ENCODE results near the gene IGFLR1. TPM values are rescaled to one million over a fixed set of nuclear protein-coding genes. Genes with fewer than 3 reads are reported as not detected.
A peak's percentile ranks its signal among the peaks of the same experiment; 100 is the strongest.

The IGFLR1 gene
- total and polyA plus RNA-seq, 10 donors, result 16.5 to 64.7 (median 46.4) TPM

GRCh38 chr19:35756377-35757230 is 14.4 kb upstream of the IGFLR1 start, which contains the start of gene HSPB6:
Gene HSPB6, minus strand, starts transcription at chr19:35757029. Its CDS starts 21 bp downstream, at chr19:35757008.
- TF ChIP-seq POLR2A (IDR thresholded peaks at IDR 0.05), result no peak
- TF ChIP-seq POLR2AphosphoS5 (IDR thresholded peaks at IDR 0.05), result peak; percentile 19 to 56 (median 51)
- no peak for TF ChIP-seq CTCF (IDR thresholded peaks at IDR 0.05 in 8 of 11, conservative IDR thresholded peaks at IDR 0.05 in 3 of 11)
- H3K36me3 ChIP-seq, result peaks cover 0 to 56% (median 28%) of the 10 kb centered on the region in 6 donors
- peak; percentile 84 for DNase-seq
- H3K27me3 ChIP-seq (replicated peaks in 1 of 7), result peaks cover 0 to 23% (median 4%) of the 10 kb centered on the region in 7 donors
- H3K27ac ChIP-seq, result peak within 1 kb of the TSS; percentile 77 to 98 (median 96)
- 8 to 25% (median 12%) methylated on average over 23 to 52 of the region's 52 CpGs for WGBS, 5 donors
- intact Hi-C loops (cut with DNase I; ENCODE audit: low total_unique reads), result no loop called here
- peaks cover 25 to 53% (median 40%) of the 10 kb centered on the region in 6 donors for H3K4me1 ChIP-seq
- no peaks in the 10 kb centered on the region for H3K9me3 ChIP-seq
- H3K4me3 ChIP-seq, result peak within 1 kb of the TSS; percentile 62 to 98 (median 94)

GRCh38 chr19:35755550-35756376 is 13.5 kb upstream of the IGFLR1 start:
- intact Hi-C loops (cut with DNase I; ENCODE audit: low total_unique reads), result no loop called here
- 14 to 32% (median 29%) methylated on average over 31 to 74 of the region's 74 CpGs for WGBS, 5 donors
- H3K4me3 ChIP-seq, result peak overlapping the region in 6 of 8 donors; percentile 21 to 94 (median 59)
- H3K4me1 ChIP-seq, result peaks cover 25 to 56% (median 40%) of the 10 kb centered on the region in 6 donors
- no peaks in the 10 kb centered on the region for H3K9me3 ChIP-seq
- TF ChIP-seq CTCF (IDR thresholded peaks at IDR 0.05 in 8 of 11, conservative IDR thresholded peaks at IDR 0.05 in 3 of 11) (no peak), POLR2AphosphoS5 (IDR thresholded peaks at IDR 0.05) (peak in 2 of 3 donors; percentile 59 to 63)
- peaks cover 0 to 53% (median 29%) of the 10 kb centered on the region in 6 donors for H3K36me3 ChIP-seq
- peaks cover 0 to 23% (median 4%) of the 10 kb centered on the region in 7 donors for H3K27me3 ChIP-seq (replicated peaks in 1 of 7)
- peak; percentile 83 for DNase-seq
- peak overlapping the region in 6 of 8 donors; percentile 12 to 98 (median 96) for H3K27ac ChIP-seq

GRCh38 chr19:35755131-35755549 is 12.9 kb upstream of the IGFLR1 start:
- DNase-seq, result no peak
- peak overlapping the region in 6 of 8 donors; percentile 17 to 93 (median 28) for H3K4me3 ChIP-seq
- TF ChIP-seq POLR2AphosphoS5 (IDR thresholded peaks at IDR 0.05), result no peak
- no peak for TF ChIP-seq POLR2A (IDR thresholded peaks at IDR 0.05)
- no peak for TF ChIP-seq CTCF (IDR thresholded peaks at IDR 0.05 in 8 of 11, conservative IDR thresholded peaks at IDR 0.05 in 3 of 11)
- H3K27me3 ChIP-seq (replicated peaks in 1 of 7), result peaks cover 0 to 23% (median 4%) of the 10 kb centered on the region in 7 donors
- peaks cover 25 to 59% (median 41%) of the 10 kb centered on the region in 6 donors for H3K4me1 ChIP-seq
- H3K27ac ChIP-seq, result peak overlapping the region in 3 of 8 donors; percentile 12 to 98 (median 96)
- intact Hi-C loops (cut with DNase I; ENCODE audit: low total_unique reads), result no loop called here
- peaks cover 0 to 47% (median 29%) of the 10 kb centered on the region in 6 donors for H3K36me3 ChIP-seq
- 47 to 67% (median 58%) methylated on average over 16 to 17 of the region's 17 CpGs for WGBS, 5 donors
- no peaks in the 10 kb centered on the region for H3K9me3 ChIP-seq
